H54 (cell line): ENCODE measurements around the gene MED26.
"Not testable (repeated sequence)": the region's sequence is repeated elsewhere in the genome, so short reads cannot be mapped to it uniquely, and the experiment has no call there.

Source experiments
- DNase-seq: peaks from one replicate; pipeline ENCODE4 v3.0.0; 2011; ENCODE audit warnings: low spot score, mixed read lengths; ENCODE audit not compliant: insufficient read length
- FAIRE-seq: peaks from 3 replicates; lab custom pipeline; 2011; peaks lifted over from hg19 to GRCh38; lab: Jason Lieb, UNC
- POLR2A ChIP-seq: IDR thresholded peaks from 2 replicates; pipeline ENCODE4 v1.6.1; 2011; ENCODE audit warnings: low read depth, mild to moderate bottlenecking, low read length

The MED26 gene, protein sequence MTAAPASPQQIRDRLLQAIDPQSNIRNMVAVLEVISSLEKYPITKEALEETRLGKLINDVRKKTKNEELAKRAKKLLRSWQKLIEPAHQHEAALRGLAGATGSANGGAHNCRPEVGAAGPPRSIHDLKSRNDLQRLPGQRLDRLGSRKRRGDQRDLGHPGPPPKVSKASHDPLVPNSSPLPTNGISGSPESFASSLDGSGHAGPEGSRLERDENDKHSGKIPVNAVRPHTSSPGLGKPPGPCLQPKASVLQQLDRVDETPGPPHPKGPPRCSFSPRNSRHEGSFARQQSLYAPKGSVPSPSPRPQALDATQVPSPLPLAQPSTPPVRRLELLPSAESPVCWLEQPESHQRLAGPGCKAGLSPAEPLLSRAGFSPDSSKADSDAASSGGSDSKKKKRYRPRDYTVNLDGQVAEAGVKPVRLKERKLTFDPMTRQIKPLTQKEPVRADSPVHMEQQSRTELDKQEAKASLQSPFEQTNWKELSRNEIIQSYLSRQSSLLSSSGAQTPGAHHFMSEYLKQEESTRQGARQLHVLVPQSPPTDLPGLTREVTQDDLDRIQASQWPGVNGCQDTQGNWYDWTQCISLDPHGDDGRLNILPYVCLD

DNA sequence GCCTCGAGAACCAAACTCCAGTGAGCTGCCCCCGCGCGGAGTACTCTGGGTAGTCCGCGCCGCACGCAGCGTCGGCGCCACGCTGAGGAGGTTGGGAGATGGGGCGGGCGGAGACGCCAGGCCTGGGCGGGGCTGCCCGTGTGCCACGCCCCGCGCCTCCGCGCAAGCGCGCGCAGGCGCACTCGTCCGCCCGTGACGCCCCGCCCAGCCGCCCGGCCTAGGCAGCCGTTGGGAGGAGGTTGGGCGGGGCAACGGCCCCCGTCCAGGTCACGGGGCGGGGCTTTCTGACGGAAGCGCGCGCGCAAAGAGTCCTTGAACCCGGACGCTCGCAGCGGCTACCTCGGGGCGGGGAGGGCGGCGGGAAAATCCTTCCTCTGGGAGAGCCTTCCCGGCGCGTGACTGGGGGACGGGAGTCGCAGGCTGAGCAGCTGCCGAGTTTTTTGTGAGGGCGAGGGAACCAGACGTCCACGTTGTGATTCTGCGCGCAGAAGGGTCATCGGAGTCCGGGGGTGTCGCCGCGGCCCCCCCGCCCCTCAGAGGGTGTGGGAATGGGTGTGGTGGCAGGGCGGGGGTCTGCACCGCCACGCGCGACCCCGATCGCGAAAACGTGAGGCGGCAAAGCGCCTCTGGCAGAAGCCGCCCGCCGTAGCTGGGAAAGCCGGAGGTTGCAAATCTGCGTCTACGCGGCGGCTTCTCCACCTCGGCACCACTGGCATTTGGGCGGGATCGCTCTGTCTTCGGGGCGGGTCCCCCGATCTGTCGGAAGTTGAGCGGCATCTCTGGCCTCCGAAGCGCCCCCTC, at the start of gene MED26:
TSS of gene MED26 (minus strand) at position 22 of the 801 bp plus-strand sequence. CDS start 261 bp downstream, outside the sequence.
- TF ChIP-seq POLR2A: peak; percentile 90
- DNase-seq (peak; percentile 90), FAIRE-seq (no peak)

DNA sequence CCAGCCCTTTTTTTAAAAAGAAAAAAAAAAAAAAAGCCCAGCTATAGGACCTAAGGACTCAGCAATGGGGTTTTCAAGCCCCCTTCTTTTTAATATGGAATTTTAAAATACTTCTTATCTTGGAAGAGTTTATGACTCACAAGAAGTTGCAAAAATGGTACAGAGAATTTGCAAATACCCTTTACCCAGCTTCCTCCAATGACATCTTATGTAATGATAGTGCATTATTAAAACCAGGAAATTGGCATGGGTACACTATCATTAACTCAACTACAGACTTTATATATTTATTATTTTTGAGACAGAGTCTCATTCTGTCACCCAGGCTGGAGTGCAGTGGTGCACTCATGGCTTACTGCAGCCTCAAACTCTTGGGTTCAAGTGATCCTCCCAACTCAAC, 49.1 kb upstream of the MED26 start:
- FAIRE-seq: no peak

DNA sequence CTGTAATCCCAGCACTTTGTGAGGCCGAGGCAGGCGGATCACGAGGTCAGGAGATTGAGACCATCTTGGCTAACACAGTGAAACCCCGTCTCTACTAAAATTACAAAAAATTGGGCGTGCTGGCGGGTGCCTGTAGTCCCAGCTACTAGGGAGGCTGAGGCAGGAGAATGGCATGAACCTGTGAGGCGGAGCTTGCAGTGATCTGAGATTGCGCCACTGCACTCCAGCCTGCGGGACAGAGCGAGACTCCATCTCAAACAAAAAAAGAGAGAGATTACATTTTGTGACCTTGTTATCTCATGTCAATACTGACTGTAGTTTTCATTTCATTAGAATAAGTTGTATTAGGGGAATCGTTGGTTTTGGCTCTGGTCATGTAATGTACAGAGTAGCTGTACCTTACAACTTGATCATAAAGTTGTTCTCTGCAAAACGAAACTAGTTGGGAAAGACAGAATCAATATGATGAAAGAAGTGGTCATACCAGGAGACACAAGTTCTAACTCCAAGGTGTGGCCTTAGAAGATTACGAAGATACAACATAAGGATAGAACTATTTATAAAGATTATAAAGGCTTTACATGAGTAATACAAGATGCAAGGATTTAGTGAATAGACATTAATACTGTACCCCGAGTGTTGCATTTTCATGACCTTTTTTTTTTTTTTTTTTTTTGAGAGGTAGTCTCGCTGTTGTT, 48.2 kb upstream of the MED26 start:
- DNase-seq (no peak), FAIRE-seq (no peak)
- TF ChIP-seq POLR2A: no peak

More for the DNA sequence above, 49.1 kb upstream of the MED26 start:
- DNase-seq: no peak
- no peak for TF ChIP-seq POLR2A

DNA sequence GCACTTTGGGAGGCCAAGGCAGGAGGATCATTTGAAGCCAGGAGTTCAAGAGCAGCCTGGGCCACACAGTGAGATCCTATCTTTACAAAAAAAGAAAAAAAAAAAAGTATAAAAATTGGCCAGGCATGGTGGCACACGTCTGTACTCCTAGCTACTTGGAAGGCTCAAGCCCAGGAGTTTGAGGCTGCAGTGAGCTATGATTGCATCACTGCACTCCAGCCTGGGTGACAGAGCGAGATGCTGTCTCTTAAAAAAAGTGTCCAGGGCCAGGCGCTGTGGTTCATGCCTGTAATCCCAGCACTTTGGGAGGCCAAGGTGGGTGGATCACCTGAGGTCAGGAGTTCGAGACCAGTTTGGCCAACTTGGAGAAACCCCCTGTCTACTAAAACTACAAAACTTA, 45.8 kb upstream of the MED26 start:
- FAIRE-seq, DNase-seq: not testable (repeated sequence)

DNA sequence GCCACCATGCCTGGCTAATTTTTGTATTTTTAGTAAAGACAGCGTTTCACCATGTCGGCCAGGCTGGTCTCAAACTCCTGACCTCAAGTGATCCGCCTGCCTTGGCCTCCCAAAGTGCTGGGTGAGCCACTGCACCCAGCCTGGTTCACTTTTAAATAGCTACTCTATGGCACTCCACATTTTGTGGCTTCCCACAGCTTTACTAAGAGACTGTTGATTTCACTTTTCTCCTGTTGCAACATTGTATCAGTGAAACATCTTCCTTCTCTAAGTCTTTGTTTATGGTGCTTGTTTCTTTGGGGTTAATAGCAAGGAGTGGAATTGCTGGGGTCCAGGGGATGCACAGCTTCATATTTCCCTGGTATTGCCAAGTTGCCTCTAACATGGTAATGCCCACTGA, 45.2 kb upstream of the MED26 start:
- no peak for TF ChIP-seq POLR2A
- DNase-seq (no peak), FAIRE-seq (no peak)

DNA sequence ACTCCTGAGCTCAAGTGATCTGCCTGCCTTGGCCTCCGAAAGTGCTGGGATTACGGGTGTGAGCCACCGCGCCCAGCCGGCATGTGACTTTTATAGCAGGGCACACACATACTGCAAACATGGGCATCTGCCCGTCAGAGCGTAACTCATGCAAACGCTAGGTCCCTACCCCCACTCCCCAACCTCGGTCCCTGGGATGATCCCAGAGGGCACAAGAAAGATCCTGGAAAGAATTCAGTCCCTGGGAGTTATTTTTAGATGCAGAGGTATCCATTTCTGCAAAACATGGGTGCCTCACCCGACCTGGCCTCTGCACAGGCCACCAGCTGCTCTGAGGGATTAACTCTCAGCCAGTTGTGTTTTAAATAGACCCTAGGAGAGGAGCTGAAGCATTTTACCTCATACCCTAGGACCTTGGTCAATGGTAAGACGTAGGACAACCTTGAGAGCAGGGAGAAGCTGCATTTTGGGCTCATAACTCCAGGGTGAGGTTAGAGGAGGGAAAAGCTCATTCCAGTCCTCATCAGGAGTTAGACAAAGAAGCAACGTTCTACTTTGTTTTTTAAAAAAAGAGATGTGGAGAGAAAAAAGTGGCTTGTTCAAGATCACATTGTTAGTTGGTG, 43.8 kb upstream of the MED26 start:
- DNase-seq: no peak
- no peak for FAIRE-seq

DNA sequence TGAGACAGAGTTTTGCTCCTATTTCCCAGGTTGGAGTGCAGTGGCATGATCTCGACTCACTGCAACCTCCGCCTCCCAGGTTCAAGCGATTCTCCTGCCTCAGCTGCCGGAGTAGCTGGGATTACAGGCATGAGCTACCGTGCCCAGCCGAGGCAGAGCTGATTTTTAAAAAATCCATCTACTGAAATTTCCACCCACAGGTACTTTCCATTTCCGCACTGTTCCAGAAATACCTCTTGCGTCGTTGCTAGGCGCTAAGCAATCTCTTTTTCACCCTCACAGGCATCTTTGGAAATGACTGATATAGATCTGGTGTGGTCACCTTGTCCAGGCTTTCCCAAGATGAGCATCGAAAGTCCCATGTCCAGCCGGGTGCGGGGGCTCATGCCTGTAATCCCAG, 42.3 kb upstream of the MED26 start:
- DNase-seq (no peak), FAIRE-seq (no peak)
- no peak for TF ChIP-seq POLR2A

More for the DNA sequence above, 43.8 kb upstream of the MED26 start:
- no peak for TF ChIP-seq POLR2A

DNA sequence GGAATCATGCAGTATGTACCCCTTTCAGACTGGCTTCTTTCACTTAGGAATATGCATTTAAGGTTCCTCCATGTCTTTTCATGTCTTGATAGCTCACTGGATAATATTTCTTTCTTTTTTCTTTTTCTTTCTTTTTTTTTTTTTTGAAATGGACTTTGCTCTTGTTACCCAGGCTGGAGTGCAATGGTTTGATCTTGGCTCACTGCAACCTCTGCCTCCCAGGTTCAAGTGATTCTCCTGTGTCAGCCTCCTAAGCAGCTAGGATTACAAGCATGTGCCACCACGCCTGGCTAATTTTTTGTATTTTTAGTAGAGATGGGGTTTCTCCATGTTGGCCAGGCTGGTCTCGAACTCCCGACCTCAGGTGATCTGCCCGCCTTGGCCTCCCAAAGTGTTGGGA, 40.7 kb upstream of the MED26 start:
- FAIRE-seq: not testable (repeated sequence)

DNA sequence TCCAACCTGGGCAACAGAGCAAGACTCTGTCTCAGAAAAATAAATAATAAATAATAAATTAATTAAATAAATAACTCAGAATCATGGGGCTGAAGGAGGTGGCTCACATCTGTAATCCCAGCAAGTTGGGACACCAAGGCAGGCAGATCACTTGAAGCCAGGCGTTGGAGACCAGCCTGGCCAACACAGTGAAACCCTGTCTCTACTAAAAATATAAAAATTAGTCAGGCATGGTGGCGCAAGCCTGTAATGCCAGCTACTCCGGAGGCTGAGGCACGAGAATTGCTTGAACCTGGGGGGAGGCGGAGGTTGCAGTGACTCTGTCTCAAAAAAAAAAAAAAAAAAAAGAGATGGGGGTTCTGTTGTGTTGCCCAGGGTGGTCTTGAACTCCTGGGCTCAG, 40.2 kb upstream of the MED26 start:
- DNase-seq (no peak), FAIRE-seq (no peak)
- TF ChIP-seq POLR2A: no peak

More for the DNA sequence above, 40.7 kb upstream of the MED26 start:
- DNase-seq: not testable (repeated sequence)

DNA sequence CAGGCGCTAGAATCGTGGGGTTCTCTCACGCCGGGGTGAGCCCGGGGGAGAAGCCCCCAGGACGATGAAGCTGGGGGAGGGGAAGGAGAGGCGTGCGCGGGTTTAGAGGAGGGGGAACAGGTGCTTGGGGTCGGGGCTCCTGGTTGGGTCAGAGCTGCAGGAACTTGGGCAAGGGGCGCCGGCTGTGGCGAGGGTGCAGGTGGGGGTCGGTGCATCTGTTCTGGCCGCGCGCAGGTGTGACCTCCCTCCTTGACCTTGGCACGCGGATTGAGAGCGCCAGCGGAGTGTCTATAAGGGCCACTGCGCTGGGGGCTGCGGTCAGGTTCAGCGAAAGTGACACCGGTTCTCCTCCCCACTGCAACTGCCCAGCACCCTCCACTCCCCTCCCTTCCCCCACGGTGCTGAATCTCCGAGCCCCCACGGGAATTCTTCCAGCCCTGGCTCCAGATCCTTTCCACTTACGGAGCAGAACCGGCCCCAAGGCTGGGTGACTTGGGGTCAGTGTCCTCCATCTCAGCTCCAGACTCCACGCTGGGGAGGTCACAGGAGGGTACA, 33.6 kb upstream of the MED26 start:
- FAIRE-seq (no peak), DNase-seq (no peak)
- TF ChIP-seq POLR2A: no peak

DNA sequence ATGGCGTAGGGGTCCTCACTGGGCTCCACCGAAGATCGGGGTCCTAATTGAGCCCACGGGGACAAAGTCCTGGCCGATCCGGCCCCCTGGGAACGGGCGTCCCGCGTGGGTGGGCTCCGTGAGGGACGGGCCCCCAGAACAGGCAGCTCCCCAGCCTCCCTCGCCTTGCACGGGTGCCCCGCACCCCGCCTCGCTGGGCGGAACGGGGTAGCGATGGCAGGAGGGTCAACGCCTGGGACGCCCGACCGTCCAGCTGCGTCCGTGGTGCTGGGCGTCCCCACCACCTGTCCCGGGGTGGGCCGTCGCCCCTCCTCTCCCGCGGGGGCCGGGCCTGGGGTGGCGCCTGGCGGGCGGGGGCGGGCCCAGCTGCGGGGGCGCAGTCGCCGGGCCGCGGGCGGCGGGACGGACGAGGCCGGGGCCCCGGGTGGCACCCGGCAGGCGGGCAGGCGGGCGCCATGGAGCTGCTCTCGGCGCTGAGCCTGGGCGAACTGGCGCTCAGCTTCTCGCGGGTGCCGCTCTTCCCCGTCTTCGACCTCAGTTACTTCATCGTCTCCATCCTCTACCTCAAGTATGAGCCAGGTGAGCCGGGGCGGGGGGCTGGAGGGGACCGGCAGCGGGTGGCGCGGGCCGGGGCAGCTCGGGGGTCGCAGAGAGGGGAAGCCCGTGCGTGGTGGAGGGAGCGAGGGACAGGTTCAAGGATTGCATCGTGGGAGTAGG, 32.9 kb upstream of the MED26 start, which contains the start of gene TMEM38A:
TSS of gene TMEM38A (plus strand) at position 377 of the 717 bp plus-strand sequence. CDS start at position 456, 79 bp downstream.
- peak; percentile 35; the same call in 1 of the 2 replicates for TF ChIP-seq POLR2A
- DNase-seq: peak; percentile 54
- no peak for FAIRE-seq
